Lower lobe of right lung (tissue), 2 donors: ENCODE results near the gene SH3BP5L. TPM values are rescaled to one million over a fixed set of nuclear protein-coding genes. Genes with fewer than 3 reads are reported as not detected.

Experiments used
- ATAC-seq, 2 donors: fragments of 200-7000 bp; cut with Tn5 transposase; one replicate each; pipeline ENCODE4 v1.9.1; 2020 to 2022; ENCODE audit warnings: mild to moderate bottlenecking in 2 of 2, moderate library complexity in 2 of 2
- DNase-seq: peaks from one replicate; pipeline ENCODE4 v3.0.0-alpha.2; 2020
- H3K27ac ChIP-seq: fragments of 200-600 bp; one replicate; pipeline ENCODE4 v1.8.0; 2022
- H3K27me3 ChIP-seq: fragments of 200-600 bp; one replicate; pipeline ENCODE4 v1.8.0; 2022; ENCODE audit warnings: low read depth
- H3K36me3 ChIP-seq: fragments of 200-600 bp; one replicate; pipeline ENCODE4 v1.8.0; 2022; ENCODE audit warnings: mild to moderate bottlenecking
- H3K4me1 ChIP-seq: fragments of 200-600 bp; one replicate; pipeline ENCODE4 v1.8.0; 2022
- H3K4me3 ChIP-seq: fragments of 200-600 bp; one replicate; pipeline ENCODE4 v1.8.0; 2022; ENCODE audit warnings: mild to moderate bottlenecking
- H3K9me3 ChIP-seq: fragments of 200-600 bp; one replicate; pipeline ENCODE4 v1.8.0; 2022
- CTCF ChIP-seq: fragments of 200-600 bp; IDR thresholded peaks from one replicate; pipeline ENCODE4 v1.8.0; 2022; ENCODE audit warnings: antibody characterized with exemption, mild to moderate bottlenecking
- intact Hi-C: fragments of 100-400 bp; cut with DNase I; formaldehyde crosslinking; loops from one replicate; pipeline ENCODE4 v1.11.0; 2022
- long read RNA-seq: library from polyadenylated mRNA; unstranded; transcript quantifications from one replicate; pipeline ENCODE4 v2.0.0, GENCODE V29; 2021
- total RNA-seq: library from RNA; stranded (reverse); fragmentation: NEBNext Ultra II Directional; extraction: Animal tissue kit (Norgen Biotek cat#: 25700); gene quantifications from one replicate; pipeline ENCODE4 v1.2.1, GENCODE V29; 2021
- donor health status: DM: no; HTN: yes; CAD: no; lungs with severe emphysema.

SH3BP5L gene
- total RNA-seq = 25.0 TPM
- long read RNA-seq, partial matches to known transcripts = 3 of 6 reads
- long read RNA-seq, other reads (novel, unspliced or antisense) = 1 of 6 reads

- intact Hi-C loops = no loop called here
- H3K4me3 ChIP-seq = peak within 1 kb of the TSS; percentile 72
- H3K27ac ChIP-seq = peak within 1 kb of the TSS; percentile 98
- ATAC-seq (peak; percentile 96 to 98), DNase-seq (peak; percentile 95)
- TF ChIP-seq CTCF = peak; percentile 66
- no peaks in the 10 kb centered on the region for H3K9me3 ChIP-seq
- no peaks in the 10 kb centered on the region for H3K27me3 ChIP-seq
- peaks cover 23% of the 10 kb centered on the region for H3K36me3 ChIP-seq
- H3K4me1 ChIP-seq = peaks cover 50% of the 10 kb centered on the region
Observed at GRCh38 chr1:248825909-248826760, at the start of gene SH3BP5L. TSS of gene SH3BP5L (minus strand) at chr1:248825915. CDS start at chr1:248824935, 980 bp downstream.

- no peaks in the 10 kb centered on the region for H3K27me3 ChIP-seq
- peak overlapping the region; percentile 70 for H3K4me3 ChIP-seq
- intact Hi-C loops = no loop called here
- H3K4me1 ChIP-seq = no peaks in the 10 kb centered on the region
- peak; percentile 69 for DNase-seq
- H3K36me3 ChIP-seq = no peaks in the 10 kb centered on the region
- no peak for TF ChIP-seq CTCF
- peak; percentile 88 to 90 for ATAC-seq
- no peaks in the 10 kb centered on the region for H3K9me3 ChIP-seq
- peak overlapping the region; percentile 96 for H3K27ac ChIP-seq
Observed at GRCh38 chr1:248873993-248874533, 48.3 kb upstream of the SH3BP5L start.

GRCh38 chr1:248873409-248873992 is 47.8 kb upstream of the SH3BP5L start:
- intact Hi-C loops = no loop called here
- Histone ChIP-seq H3K4me3 (peak overlapping the region; percentile 70), H3K4me1 (no peaks in the 10 kb centered on the region), H3K36me3 (no peaks in the 10 kb centered on the region), H3K27ac (peak overlapping the region; percentile 96), H3K27me3 (no peaks in the 10 kb centered on the region), H3K9me3 (no peaks in the 10 kb centered on the region)
- DNase-seq (peak; percentile 95), ATAC-seq (peak; percentile 94 to 95)
- TF ChIP-seq CTCF = no peak

- peak overlapping the region; percentile 96 for H3K27ac ChIP-seq
- H3K36me3 ChIP-seq = no peaks in the 10 kb centered on the region
- intact Hi-C loops = no loop called here
- no peak for TF ChIP-seq CTCF
- DNase-seq (peak; percentile 77), ATAC-seq (peak; percentile 83 to 86)
- no peaks in the 10 kb centered on the region for H3K9me3 ChIP-seq
- peak overlapping the region; percentile 70 for H3K4me3 ChIP-seq
- no peaks in the 10 kb centered on the region for H3K4me1 ChIP-seq
- no peaks in the 10 kb centered on the region for H3K27me3 ChIP-seq
Observed at GRCh38 chr1:248872752-248873408, 47.2 kb upstream of the SH3BP5L start.

- Histone ChIP-seq H3K9me3 (no peaks in the 10 kb centered on the region), H3K27me3 (no peaks in the 10 kb centered on the region), H3K36me3 (no peaks in the 10 kb centered on the region), H3K4me1 (no peaks in the 10 kb centered on the region), H3K27ac (no peak overlapping the region), H3K4me3 (peak overlapping the region; percentile 70)
- intact Hi-C loops = no loop called here
- no peak for TF ChIP-seq CTCF
- DNase-seq = no peak
- no peak for ATAC-seq
Observed at GRCh38 chr1:248871837-248872401, 46.2 kb upstream of the SH3BP5L start.
